Esophagus squamous epithelium (tissue), 5 donors: ENCODE measurements around the gene TRPM8. TPM values are rescaled to one million over a fixed set of nuclear protein-coding genes. Genes with fewer than 3 reads are reported as not detected.
A peak's percentile ranks its signal among the peaks of the same experiment; 100 is the strongest.

ENCODE experiments used
- DNase-seq: peaks from one replicate; lab custom pipeline; 2025; lab: John Stamatoyannopoulos, UW
- H3K27ac ChIP-seq, 4 donors: fragments of 200-600 bp; sonication (generic); one replicate each; pipeline ENCODE4 v1.5.1; 2016 to 2019; ENCODE audit warnings: mild to moderate bottlenecking in 1 of 4
- H3K27me3 ChIP-seq, 4 donors: fragments of 200-600 bp; sonication (generic); 1 replicate in 3 of 4; 2 replicates in 1 of 4; pipeline versions ENCODE4 v1.5.1 to v1.6.0; 2017 to 2021; ENCODE audit warnings: antibody characterized with exemption in 1 of 4
- H3K36me3 ChIP-seq, 3 donors: fragments of 200-600 bp; sonication (generic); one replicate each; pipeline ENCODE4 v1.5.1; 2016 to 2019
- H3K4me1 ChIP-seq, 3 donors: fragments of 200-600 bp; sonication (generic); one replicate each; pipeline ENCODE4 v1.5.1; 2017 to 2019
- H3K4me3 ChIP-seq, 4 donors: fragments of 200-600 bp; sonication (generic); 1 replicate in 3 of 4; 2 replicates in 1 of 4; pipeline ENCODE4 v1.5.1; 2016 to 2019; ENCODE audit warnings: mild to moderate bottlenecking in 2 of 4, moderate library complexity in 1 of 4
- H3K9me3 ChIP-seq, 3 donors: fragments of 200-600 bp; sonication (generic); one replicate each; pipeline ENCODE4 v1.5.1; 2016 to 2019
- CTCF ChIP-seq, 6 experiments: fragments of 450-650 bp in 4 of 6; fragments of 200-600 bp in 2 of 6; sonication (generic) in 2 of 6; IDR thresholded peaks; one replicate each; pipeline ENCODE4 v1.5.1; 2016 to 2019; ENCODE audit warnings: antibody characterized with exemption in 6 of 6, mild to moderate bottlenecking in 4 of 6, moderate library complexity in 4 of 6
- POLR2A ChIP-seq, 4 donors: fragments of 450-650 bp; IDR thresholded peaks; one replicate each; pipeline ENCODE4 v1.6.1; 2017; ENCODE audit warnings: antibody characterized with exemption in 4 of 4, mild to moderate bottlenecking in 4 of 4, moderate library complexity in 3 of 4
- whole genome bisulfite sequencing, 2 donors: methylation state at CpG; one replicate each; pipeline ENCODE4 v1.1.5; 2018; 5-methylcytosine and 5-hydroxymethylcytosine counted together
- intact Hi-C: fragments of 100-400 bp; cut with DNase I; formaldehyde crosslinking; loops from one replicate; pipeline ENCODE4 v1.15.0; 2022
- total RNA-seq, 4 donors: library from RNA; depleted of rRNA; stranded (reverse); fragments of >200 nt; gene quantifications; one replicate each; pipeline ENCODE4 v1.1.0, GENCODE V29; 2016
- donor health status: DM: yes; HTN: yes; CAD: no.

TRPM8 gene
- total RNA-seq, 4 donors from 2014 or later: not detected

- Histone ChIP-seq H3K27ac (no peak overlapping the region), H3K4me3 (no peak overlapping the region), H3K9me3 (peaks cover 0 to 6% (median 0%) of the 10 kb centered on the region in 3 donors), H3K27me3 (peaks cover 0 to 30% (median 0%) of the 10 kb centered on the region in 4 donors), H3K4me1 (peaks cover 0 to 23% (median 4%) of the 10 kb centered on the region in 3 donors), H3K36me3 (no peaks in the 10 kb centered on the region)
- TF ChIP-seq CTCF (IDR thresholded peaks at IDR 0.05): no peak
- TF ChIP-seq POLR2A (IDR thresholded peaks at IDR 0.05): no peak
- intact Hi-C loops: no loop called here
- DNase-seq: no peak
- WGBS, 2 donors: no CpG with 5 or more reads among the region's 29 CpGs
These were observed 107.1 kb downstream of the TRPM8 start for GRCh38 chr2:234024304-234024703.

- DNase-seq: no peak
- WGBS, 2 donors: 19 to 41% methylated on average over 8 to 10 of the region's 10 CpGs
- intact Hi-C loops: no loop called here
- peaks cover 0 to 23% (median 4%) of the 10 kb centered on the region in 3 donors for H3K4me1 ChIP-seq
- no peaks in the 10 kb centered on the region for H3K36me3 ChIP-seq
- no peak overlapping the region for H3K27ac ChIP-seq
- no peak for TF ChIP-seq POLR2A (IDR thresholded peaks at IDR 0.05)
- TF ChIP-seq CTCF (IDR thresholded peaks at IDR 0.05): no peak
- H3K4me3 ChIP-seq: peak overlapping the region in 2 of 4 donors; percentile 11 to 47
- peaks cover 0 to 6% (median 0%) of the 10 kb centered on the region in 3 donors for H3K9me3 ChIP-seq
- H3K27me3 ChIP-seq: peaks cover 0 to 30% (median 0%) of the 10 kb centered on the region in 4 donors
These were observed 108.3 kb downstream of the TRPM8 start for GRCh38 chr2:234025466-234025865.

- Histone ChIP-seq H3K9me3 (peaks cover 0 to 6% (median 0%) of the 10 kb centered on the region in 3 donors), H3K36me3 (no peaks in the 10 kb centered on the region), H3K4me3 (peak overlapping the region in 2 of 4 donors; percentile 11 to 47), H3K27me3 (peaks cover 0 to 30% (median 0%) of the 10 kb centered on the region in 4 donors), H3K27ac (no peak overlapping the region), H3K4me1 (peaks cover 0 to 23% (median 4%) of the 10 kb centered on the region in 3 donors)
- DNase-seq: no peak
- 46% methylated on average over 5 of the region's 5 CpGs for WGBS, 2 donors
- intact Hi-C loops: no loop called here
- TF ChIP-seq POLR2A (IDR thresholded peaks at IDR 0.05) (no peak), CTCF (IDR thresholded peaks at IDR 0.05) (no peak)
These were observed 108.8 kb downstream of the TRPM8 start for GRCh38 chr2:234025891-234026401.

- 80 to 82% methylated on average over 10 of the region's 10 CpGs for WGBS, 2 donors
- H3K4me1 ChIP-seq: peaks cover 0 to 23% (median 4%) of the 10 kb centered on the region in 3 donors
- H3K36me3 ChIP-seq: no peaks in the 10 kb centered on the region
- peaks cover 0 to 28% (median 0%) of the 10 kb centered on the region in 4 donors for H3K27me3 ChIP-seq
- H3K27ac ChIP-seq: no peak overlapping the region
- no peak for TF ChIP-seq POLR2A (IDR thresholded peaks at IDR 0.05)
- TF ChIP-seq CTCF (IDR thresholded peaks at IDR 0.05): no peak
- no peak for DNase-seq
- intact Hi-C loops: no loop called here
- H3K4me3 ChIP-seq: no peak overlapping the region
- H3K9me3 ChIP-seq: peaks cover 0 to 6% (median 0%) of the 10 kb centered on the region in 3 donors
These were observed 109.6 kb downstream of the TRPM8 start for GRCh38 chr2:234026693-234027254.

- no peak for TF ChIP-seq CTCF (IDR thresholded peaks at IDR 0.05)
- no peak for TF ChIP-seq POLR2A (IDR thresholded peaks at IDR 0.05)
- peaks cover 0 to 28% (median 0%) of the 10 kb centered on the region in 4 donors for H3K27me3 ChIP-seq
- no peak overlapping the region for H3K4me3 ChIP-seq
- peaks cover 0 to 6% (median 0%) of the 10 kb centered on the region in 3 donors for H3K9me3 ChIP-seq
- H3K27ac ChIP-seq: no peak overlapping the region
- intact Hi-C loops: no loop called here
- DNase-seq: no peak
- WGBS, 2 donors: 87 to 91% methylated on average over 1 of the region's 1 CpG
- H3K36me3 ChIP-seq: no peaks in the 10 kb centered on the region
- H3K4me1 ChIP-seq: peaks cover 0 to 23% (median 4%) of the 10 kb centered on the region in 3 donors
These were observed 110.5 kb downstream of the TRPM8 start for GRCh38 chr2:234027641-234028040.
